NCI-H510A treated with DMSO at 0.1 percent for 48 hours (cell line): ENCODE measurements around the gene NR1H4.
"Not testable (repeated sequence)": the region's sequence is repeated elsewhere in the genome, so short reads cannot be mapped to it uniquely, and the experiment has no call there.

Experiments used
- DNase-seq: peaks from one replicate; lab custom pipeline; 2025; lab: John Stamatoyannopoulos, UW

Gene NR1H4

GRCh38 chr12:100572184-100572583 lies 98.5 kb downstream of the NR1H4 start:
- DNase-seq: no peak

- peak; percentile 88 for DNase-seq
Observed at GRCh38 chr12:100573292-100574186, 99.9 kb downstream of the NR1H4 start, which contains the start of gene GAS2L3. Gene GAS2L3 (plus strand): TSS chr12:100573684. CDS start chr12:100594905, 21,221 bp downstream.

- DNase-seq: peak; percentile 23
Observed at GRCh38 chr12:100574187-100575074, 100.8 kb downstream of the NR1H4 start.

GRCh38 chr12:100576331-100577036 lies 102.8 kb downstream of the NR1H4 start:
- DNase-seq: peak; percentile 5

GRCh38 chr12:100578923-100579322 lies 105.3 kb downstream of the NR1H4 start:
- DNase-seq: no peak

DNA sequence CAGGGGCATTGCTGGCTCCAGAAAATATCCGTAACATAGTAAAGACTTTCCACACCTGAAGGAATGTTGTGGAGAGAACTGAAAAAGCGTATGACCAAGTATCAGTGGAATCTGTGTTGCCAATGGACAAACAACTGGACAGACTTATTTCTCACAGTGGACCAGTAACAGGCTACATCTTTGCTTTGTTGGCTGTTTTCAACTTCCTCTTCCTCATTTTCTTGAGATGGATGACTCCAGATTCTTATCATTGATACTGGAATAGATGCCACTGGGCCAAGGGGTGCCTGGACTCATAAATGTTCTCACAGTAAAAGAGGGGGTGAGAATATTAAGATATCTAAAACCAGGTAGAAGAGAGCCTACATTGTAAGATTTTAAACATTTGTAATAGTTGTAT lies 106.2 kb downstream of the NR1H4 start:
- DNase-seq: no peak

DNA sequence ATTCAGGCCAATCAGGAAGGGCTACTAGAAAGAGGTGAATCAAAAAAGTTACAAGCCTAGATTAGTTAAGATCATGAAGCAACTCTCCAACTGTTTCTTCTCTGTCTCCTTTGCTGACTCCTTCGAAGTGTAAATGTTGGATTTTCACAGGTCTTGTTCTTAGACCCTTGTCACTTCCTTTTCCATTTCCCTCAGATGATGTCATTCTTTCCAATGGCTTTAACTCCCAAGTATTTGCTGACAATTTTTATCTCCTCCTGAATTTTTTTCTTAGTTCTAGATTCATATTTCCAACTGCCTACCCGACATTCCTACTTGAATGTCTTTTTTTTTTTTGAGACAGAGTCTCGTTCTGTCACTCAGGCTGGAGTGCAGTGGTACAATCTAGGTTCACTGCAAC lies 110.6 kb downstream of the NR1H4 start:
- DNase-seq: no peak

GRCh38 chr12:100591979-100592378 lies 118.3 kb downstream of the NR1H4 start:
- no peak for DNase-seq

DNA sequence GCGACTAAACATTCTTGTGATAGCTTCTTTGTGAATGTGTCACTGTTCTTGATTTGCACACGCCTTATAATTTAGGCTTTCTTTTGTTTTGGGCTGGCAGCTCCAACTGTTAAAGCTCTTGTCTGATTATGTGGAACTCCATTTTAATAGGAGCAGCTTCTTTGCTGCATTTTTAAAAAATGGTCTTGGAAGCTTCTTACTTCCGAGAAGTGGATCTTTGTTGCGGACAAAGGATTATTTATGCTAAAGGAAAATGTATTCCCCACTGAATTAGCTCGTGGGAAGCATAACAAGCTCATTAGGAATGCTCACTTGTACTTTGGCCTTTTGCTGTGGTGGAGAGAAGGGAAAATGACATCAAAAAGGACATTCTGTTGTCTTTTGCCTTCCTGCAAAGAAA lies 119.8 kb downstream of the NR1H4 start:
- DNase-seq: no peak

DNA sequence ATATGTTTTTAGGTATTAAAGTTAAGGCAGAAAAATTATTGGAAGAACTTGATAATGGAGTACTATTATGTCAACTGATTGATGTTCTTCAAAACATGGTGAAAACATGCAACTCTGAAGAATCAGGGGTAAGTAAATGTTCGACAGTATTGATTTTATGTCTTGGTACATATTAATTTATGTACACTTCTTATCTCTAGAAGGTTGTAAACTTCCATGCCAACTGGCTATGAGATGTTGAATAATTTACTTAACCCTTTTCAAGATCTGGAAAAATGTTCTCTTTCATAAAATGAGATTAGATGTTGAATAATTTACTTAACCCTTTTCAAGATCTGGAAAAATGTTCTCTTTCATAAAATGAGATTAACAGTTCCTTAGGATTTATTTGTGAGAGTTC lies 128.0 kb downstream of the NR1H4 start:
- DNase-seq: no peak

GRCh38 chr12:100602997-100603396 lies 129.3 kb downstream of the NR1H4 start:
- not testable (repeated sequence) for DNase-seq

DNA sequence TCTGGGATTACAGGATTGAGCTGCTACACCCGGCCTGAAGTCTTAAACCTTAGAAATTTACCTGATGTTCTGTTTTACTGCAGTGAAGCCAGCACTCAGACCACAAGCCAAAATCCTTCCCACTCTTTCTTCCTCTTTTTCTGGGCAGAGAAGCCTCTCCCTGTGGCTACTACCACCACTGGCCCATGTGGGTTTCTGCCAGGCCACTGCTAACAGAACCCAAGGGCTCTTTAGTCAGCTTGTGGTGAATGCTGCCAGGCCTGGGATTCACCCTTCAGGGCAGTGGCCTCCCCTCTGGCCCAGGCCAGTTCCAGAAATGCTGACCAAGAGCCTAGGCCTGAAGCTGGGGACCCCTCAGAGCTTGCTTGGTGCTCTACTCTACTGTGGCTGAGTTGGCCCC lies 135.1 kb downstream of the NR1H4 start:
- no peak for DNase-seq

- no peak for DNase-seq
Observed at GRCh38 chr12:100610666-100611430, 137.2 kb downstream of the NR1H4 start.

GRCh38 chr12:100612606-100613005 lies 138.9 kb downstream of the NR1H4 start:
- no peak for DNase-seq
